ENCODE results near the gene FUT7.

The FUT7 gene, protein sequence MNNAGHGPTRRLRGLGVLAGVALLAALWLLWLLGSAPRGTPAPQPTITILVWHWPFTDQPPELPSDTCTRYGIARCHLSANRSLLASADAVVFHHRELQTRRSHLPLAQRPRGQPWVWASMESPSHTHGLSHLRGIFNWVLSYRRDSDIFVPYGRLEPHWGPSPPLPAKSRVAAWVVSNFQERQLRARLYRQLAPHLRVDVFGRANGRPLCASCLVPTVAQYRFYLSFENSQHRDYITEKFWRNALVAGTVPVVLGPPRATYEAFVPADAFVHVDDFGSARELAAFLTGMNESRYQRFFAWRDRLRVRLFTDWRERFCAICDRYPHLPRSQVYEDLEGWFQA

GRCh38 chr9:137031904-137032640, at the start of gene FUT7:
FUT7 (minus strand) TSS chr9:137032088; CDS start chr9:137031991, 97 bp downstream.
- DNase-seq = peak; percentile 33 to 38

- no peak for DNase-seq
Observed at GRCh38 chr9:137080260-137081122, 48.6 kb upstream of the FUT7 start.

- no peak for DNase-seq
Observed at GRCh38 chr9:137079401-137079787, 47.5 kb upstream of the FUT7 start.

DNA sequence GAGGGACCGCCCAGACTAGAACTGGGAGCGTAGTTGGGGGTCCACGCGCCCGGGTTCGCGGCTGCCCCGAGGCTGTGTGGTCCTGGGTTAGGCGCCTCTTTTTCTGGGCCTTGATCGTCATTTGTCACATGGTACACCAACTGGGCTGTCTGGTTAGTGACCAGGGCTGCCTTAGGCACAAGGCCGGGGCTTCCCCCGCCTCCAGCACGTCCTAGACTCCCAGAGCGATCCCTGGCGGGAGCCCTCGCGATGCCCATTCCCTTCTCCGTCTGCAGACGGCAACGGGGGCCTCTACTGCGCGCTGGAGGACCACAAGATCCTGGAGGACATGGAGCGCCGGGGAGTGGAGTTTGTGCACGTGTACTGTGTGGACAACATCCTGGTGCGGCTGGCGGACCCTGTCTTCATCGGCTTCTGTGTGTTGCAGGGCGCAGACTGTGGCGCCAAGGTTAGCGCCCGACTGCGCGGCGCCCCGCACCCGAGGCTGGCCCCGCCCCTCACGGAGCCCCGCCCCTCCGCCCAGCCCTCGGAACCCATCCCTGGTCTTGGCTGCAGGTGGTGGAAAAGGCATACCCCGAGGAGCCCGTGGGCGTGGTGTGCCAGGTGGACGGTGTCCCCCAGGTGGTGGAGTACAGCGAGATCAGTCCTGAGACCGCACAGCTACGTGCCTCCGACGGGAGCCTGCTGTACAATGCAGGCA, 47.0 kb upstream of the FUT7 start:
- DNase-seq = no peak

- DNase-seq = peak; percentile 37 to 49
Observed at GRCh38 chr9:137077758-137078693, 46.1 kb upstream of the FUT7 start.

- DNase-seq = peak; percentile 51 to 62
Observed at GRCh38 chr9:137077010-137077747, 45.3 kb upstream of the FUT7 start, which contains the start of gene UAP1L1. UAP1L1 (plus strand) TSS chr9:137077517; CDS start chr9:137077533, 16 bp downstream.

- DNase-seq = no peak
Observed at GRCh38 chr9:137076636-137077009, 44.7 kb upstream of the FUT7 start.

- no peak for DNase-seq
Observed at GRCh38 chr9:137075275-137075775, 43.4 kb upstream of the FUT7 start.

DNA sequence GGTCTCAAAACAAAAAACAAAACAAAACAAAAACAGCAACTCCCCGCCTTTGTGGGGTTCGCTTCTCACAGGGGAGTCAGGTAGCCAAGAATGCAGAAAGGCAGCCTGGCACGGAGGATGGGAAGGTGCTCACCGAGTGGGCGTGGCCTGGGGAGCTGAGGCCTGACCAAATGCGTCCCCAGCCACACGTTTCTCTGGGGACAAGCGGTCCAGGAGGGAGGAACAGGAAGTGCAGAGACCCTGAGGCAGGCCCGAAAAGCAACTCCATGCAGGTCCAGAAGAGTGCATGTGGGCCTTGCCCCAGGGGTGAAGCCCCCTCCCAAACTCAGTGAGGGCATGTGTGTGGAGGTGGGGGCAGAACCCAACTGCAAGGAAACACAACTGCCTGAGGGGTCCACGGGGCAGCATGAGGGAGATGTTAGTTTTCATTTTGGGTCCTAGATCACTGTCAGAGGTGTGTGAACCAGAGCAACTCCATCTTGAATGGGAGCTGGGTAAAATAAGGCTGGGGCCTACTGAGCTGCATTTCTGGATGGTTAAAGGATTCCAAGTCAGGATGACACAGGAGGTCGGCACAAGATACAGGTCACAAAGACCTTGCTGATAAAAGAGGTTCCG, 42.9 kb upstream of the FUT7 start:
- no peak for DNase-seq

GRCh38 chr9:137073992-137074399, 42.1 kb upstream of the FUT7 start:
- no peak for DNase-seq

- DNase-seq = no peak
Observed at GRCh38 chr9:137071282-137071681, 39.4 kb upstream of the FUT7 start.

DNA sequence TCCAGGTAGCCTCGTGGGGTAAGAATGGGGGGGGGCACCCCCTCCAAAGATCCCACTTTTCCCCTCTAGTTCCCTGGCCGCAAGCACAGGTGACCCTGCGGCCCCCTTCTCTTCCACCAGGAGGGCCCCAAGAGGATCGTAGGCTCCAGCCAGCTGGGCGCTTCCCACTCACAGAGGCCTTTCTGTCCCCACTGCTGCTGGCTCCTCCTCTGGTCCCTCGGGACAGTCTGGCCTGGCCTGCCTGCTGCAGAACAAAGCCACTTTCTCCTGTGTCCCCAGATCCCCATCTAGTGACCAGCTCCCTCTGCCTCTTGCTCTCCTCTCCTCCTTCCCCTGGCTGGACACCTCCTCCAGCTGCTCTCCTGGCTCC, 39.0 kb upstream of the FUT7 start:
- DNase-seq = no peak

DNA sequence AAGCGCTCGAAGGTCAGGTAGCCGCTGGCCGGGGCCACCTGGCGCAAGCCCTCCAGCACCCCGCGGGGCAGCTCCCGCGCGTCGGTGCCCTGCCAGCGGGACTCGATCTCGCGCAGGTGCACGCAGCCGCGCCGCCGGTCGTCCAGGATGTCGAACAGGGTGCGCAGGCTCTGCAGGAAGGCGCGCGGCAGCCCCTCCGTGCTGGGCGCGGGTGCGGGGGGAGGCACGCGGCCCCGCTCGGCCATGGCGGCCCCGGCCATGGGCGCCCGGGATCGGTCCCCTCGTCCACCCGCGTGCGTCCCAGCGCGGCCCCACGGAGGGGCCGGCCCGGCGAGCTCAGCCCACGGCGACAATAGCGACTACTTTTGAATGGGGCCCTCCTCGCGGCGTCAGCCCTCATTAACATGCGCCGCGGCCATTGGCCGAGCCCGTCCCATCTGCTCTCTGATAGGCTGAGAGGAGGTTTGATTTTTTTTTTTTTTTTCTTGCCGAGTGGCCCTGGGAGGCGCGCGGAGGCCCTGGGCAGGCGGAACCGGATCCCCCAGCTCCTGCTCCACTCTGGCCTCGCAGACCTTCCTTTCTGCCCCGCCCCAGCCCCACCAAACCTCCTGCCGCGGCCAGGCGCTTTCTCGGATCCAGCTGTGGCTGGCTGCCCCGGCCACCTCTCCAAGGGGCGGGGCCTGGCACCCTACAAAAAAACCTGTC, 38.5 kb upstream of the FUT7 start, which contains the start of gene SAPCD2:
Gene SAPCD2, minus strand, starts transcription at position 357 of the 705 bp plus-strand sequence. Its CDS starts 97 bp downstream, at position 260.
- peak; percentile 84 to 86 for DNase-seq

DNA sequence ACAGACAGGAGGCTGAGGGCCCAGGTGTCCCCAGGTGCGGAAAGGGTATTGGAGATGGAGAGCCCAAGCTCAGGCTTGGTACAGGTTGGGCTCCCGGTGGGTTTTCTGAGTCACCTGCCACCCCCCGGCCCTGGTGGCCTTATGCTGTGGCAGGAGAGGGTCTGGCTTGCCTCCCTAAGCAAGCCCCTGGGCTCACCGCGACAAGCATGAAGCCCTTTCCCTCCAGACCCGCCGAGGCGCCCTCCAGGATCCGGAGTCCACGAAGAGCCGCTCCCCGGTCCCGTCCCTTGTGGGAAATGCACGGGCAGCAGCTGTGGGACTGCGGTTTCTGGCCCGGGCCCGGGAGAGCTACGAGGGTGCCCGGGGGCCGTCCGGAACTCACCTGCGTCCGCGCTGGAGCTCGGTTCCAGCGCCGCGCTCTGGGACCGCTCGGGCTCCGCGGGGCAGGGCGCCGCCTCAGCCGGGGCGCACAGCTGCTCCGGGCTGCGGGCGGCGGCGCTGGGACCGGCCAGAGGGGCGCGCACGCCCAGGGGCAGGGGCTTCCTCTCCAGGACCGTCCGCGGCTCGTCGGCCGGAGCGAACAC, 37.7 kb upstream of the FUT7 start:
- no peak for DNase-seq

DNA sequence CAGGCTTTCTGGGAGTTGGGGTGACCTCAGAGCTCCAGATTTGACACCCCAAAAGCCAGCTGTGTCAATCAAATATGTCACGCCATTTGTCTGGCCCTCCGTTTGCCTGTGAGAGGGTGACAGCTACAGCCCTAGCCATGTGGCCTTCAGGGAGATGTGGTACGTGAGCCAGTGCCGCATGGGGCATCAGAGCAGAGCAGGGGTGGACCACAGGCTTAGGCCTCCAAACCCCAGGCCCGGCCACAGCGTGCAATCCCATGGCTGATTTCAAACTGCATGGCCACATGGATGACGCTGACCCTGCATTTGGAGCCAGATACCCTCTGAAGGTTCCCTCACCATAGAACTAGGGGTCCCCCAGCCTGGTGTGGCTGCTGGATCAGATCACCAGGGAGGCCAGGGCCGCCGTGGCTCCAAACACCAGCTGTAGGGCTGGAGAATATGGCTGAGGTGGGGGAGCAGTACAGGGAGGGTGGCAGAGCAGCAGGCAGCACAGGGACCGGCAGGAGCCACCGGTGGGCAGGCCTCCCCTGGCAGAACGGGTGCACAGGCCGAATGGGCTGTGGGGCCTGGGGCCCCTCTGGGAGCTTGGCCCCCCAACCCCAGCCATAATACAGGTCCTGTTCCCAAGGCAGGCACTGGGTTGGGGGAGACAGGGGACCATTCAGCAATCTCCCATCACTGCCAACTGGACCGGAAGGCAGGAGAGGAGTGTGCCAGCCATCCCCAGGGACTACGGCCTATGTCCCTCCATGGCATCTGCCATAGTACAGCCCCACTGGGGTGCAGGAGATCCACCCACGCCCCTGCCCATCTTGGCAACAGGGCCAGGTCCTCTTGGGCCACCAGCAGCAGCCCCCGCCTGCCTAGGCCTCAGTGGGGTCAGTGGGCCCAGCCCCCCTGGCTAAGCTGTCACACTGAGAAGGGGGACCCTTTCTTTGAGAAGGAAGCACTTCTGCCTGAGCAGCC, 36.9 kb upstream of the FUT7 start:
- DNase-seq = no peak

DNA sequence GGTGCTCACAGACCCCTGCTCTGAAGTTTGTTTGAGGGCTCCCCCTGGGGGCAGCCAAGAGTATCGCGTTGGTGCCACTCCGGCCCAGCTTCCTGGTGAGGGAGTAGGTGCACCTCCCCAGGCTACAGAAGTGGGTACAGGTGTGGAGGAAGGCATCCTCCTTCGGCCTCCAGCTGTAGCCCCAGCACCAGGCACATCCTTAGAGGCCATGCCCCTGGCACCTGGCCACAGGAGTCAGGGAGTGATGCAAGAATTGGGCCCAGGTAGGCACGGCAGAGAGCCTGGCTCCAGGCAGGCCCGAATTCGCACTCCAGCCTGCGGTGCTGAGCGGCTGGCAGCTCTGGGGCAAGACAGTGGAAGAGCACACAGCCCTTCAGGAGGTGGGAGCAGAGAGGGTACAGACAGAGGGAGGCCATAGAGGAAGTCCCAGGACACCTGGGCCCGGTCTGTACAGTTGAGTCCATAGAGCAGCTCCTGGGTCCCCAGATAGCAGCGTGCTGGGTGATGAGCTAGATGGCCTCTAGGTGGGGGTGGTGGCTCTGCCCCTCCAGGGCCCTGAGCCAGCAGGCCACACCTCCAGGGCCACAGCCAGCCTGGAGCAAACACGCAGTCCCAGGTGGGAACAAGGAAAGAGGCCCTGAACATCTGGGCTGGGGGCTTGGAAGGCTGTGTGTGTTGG, 36.1 kb upstream of the FUT7 start:
- DNase-seq = peak; percentile 88

Data from stimulated activated CD4-positive, alpha-beta T cell treated with anti-CD3 and anti-CD28 coated beads, Interleukin-2, amount 100 ng/mL, for 24 hours (primary cell).